GM21723 (cell line): Measurements from ENCODE around the gene ACER2.
"Not testable (repeated sequence)": the region's sequence is repeated elsewhere in the genome, so short reads cannot be mapped to it uniquely, and the experiment has no call there.

Experiments used
- ATAC-seq: cut with Tn5 transposase; IDR thresholded peaks from one replicate; pipeline ENCODE4 v1.9.1; 2021; ENCODE audit warnings: mild to moderate bottlenecking, moderate library complexity; ENCODE audit not compliant: unreplicated experiment

ACER2 gene

DNA sequence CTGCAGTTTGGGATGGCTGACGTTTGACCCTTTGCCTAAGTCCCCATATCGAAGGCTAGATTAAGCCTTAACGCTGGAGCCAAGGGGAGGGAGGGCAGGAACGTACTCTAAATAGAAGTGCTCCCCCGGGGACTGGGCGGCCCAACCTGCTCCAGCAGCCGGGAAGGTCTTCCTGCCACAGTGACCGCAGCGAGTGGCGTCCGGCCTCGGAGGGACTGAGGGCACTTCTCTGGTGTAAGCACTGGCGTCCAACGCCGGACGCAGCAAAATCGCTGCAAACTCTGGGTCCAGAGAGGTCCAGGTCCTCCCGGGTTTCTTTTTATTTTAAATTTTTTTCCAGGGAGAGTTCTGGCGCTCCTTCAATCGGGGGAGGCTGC lies 505 bp upstream of the ACER2 start:
- peak; percentile 16 for ATAC-seq

DNA sequence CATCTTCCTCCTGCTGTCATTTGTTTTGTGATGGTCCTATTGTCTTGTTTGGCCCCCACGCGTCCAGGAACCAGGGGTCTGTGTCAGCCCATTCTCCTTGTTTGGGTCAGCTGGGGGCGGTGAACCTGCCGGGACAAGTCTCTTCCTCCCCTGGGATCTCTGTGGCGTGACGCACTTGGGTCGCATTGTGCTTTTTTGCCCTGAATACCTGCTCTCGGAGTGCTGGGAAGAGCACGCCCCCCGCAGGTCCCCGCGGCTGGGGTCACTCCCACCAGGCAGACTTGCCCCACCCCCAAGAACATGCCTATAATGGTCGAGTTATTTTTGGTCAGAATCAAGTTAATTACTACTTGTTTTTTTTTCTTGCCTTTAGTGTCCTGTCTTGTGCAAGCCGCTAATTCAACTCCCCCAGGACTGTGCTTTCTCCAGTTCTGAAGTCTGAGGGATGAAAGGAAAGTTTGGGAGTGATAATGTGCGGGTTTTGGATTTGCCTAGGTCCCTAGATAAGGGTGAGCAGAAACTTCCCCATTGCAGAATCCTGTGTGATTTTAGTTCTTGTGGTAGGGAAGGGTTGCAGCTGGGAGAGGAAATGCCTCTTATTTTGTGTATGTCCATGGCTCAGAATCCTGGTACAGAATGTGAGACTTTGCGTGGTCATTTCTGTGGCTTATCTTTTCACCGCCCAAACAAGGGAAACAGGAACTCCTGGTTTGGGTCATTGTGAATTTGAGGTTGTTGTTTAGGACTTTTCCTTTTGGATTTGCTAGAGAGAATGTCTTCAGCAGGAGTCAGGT lies 789 bp downstream of the ACER2 start:
- peak; percentile 22 for ATAC-seq

DNA sequence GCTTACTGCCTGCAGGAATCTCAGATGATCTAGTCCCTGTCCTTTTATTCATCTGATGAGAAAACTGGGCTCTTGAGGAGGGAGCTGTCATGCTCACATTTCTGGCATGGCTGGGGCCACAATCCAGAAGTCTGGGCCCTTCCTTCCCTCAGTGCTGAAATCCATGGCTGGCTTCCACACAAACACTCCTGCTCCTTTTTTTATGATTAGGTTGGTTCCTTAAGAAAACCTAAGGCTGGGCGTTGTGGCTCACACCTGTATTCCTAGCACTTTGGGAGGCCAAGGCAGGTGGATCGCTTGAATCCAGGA lies 1.3 kb downstream of the ACER2 start:
- ATAC-seq: no peak

DNA sequence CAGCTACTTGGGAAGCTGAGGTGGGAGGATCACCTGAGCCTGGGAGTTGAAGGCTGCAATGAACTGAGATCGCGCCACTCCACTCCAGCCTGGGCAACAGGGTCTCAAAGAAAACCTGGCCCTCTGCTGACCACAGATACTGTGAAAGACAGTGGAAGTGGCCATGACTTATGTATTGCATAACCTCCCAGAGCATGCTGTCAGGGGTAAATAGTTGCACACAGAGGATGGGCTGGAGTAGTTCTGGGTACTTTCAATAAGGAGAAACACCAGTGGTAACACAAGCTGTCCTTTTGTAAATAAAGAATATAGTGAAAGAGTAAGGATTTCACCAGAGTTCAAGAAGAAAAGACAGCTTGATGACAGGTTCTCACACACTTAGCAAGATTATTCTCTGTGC lies 1.8 kb downstream of the ACER2 start:
- no peak for ATAC-seq

DNA sequence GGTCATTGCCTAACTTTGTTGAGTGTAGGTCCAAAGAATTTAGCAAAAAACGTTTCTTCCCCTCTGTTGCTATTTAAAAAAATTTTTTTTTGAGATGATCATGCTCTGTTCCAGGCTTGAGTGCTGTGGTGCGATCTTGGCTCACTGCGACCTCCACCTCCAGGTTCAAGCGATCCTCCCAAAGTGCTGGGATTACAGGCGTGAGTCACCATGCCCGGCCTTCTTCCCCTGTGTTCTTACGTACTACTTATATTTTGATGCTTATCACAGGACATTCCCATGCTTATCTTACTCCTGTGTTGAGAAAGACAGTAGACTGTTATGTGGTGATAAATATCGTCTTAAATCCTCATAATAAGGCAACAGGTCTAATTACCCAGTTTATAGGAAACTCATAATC lies 2.5 kb downstream of the ACER2 start:
- no peak for ATAC-seq

DNA sequence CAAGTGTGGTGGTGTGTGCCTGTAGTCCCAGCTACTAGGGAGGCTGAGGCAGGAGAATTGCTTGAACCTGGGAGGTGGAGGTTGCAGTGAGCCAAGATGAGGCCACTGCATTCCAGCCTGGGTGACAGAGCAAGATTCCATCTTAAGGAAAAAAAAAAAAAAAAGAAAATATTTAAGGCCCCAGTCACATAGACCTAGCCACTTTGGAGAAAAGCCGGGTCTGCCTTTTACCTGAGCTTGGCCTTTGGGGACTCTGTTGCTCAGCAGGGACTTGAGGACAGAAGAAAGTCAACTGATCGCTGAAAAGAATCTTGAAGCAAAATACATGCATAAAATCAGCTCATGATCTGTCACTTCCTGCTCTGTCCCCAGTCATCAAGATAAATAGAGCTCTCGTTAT lies 4.6 kb downstream of the ACER2 start:
- not testable (repeated sequence) for ATAC-seq

DNA sequence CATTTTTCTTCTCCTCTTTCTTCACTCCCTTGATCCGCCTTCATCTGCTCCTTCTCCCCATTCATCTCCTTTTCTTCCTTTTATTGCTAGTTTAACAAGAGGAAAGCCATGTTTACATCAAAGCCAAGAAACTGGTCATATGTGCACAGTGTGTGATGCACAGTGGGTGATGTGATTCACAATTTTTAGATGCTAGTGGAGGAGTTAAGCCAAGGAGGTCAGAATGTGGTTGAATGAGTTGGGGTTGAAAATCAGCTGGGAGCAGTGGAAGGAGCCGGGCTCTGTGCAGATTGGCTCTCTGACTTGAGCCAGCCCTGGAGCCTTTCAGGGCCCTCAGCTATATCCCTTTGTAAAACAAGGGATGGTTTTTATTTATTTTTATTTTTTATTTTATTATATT lies 7.3 kb downstream of the ACER2 start:
- no peak for ATAC-seq

DNA sequence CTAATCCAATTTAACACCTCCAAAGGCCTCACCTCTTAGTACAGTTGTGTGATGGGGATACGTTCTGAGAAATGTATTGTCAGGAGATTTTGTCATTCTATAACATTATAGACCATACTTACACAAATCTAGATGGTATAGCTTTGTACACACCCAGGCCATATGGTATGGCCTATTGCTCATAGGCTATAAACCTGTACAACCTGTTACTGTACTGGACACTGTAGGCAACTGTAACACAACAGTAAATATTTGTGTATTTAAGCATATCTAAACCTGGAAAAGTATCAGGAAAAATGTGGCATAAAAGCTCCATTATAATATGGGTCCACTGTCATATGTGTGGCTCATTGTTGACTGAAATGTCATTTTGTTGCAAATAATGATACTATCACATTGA lies 12.1 kb downstream of the ACER2 start:
- no peak for ATAC-seq

DNA sequence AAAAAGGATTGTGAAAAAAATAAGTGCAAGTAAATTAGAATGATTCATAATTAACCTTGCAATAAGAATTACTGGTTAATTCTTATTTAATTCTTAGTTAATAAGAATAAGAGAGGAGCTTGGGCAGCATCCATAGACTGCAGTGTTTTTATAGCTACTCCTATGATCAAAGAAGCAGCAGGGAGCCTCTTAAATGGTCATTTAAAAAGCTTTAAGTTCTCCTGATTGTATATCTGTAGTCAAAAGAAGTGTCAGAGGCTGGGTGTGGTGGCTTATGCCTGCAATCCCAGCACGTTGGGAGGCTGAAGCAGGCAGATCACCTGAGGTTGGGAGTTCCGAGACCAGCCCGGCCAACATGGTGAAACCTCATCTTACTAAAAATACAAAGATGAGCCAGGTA lies 14.4 kb downstream of the ACER2 start:
- no peak for ATAC-seq

DNA sequence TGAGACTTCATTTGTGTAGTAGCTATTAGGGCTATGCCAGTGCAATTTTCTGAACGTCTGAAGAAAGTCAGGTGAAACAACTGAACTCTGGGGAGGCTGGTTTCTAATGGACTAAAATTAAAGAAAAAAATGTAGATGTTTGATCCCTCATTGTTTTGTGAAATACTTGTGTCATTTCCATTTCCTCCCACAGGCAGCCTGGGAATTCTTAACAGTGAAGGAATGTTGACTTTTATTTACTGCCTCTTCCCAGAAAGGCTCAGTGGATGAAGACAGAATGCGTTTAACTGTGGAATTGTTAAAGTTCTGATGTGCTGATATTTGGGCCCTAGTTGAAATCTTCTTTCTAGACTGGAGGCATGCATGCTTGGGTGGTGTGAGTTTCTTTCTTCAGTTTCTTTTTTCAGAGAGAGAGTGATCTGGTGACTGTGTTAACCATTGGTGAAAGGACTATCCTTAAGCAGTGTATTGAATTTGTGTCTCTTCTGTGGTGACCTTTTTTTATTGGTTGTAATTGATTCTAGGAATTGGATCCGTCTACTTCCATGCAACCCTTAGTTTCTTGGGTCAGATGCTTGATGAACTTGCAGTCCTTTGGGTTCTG lies 15.5 kb downstream of the ACER2 start:
- peak; percentile 84 for ATAC-seq

DNA sequence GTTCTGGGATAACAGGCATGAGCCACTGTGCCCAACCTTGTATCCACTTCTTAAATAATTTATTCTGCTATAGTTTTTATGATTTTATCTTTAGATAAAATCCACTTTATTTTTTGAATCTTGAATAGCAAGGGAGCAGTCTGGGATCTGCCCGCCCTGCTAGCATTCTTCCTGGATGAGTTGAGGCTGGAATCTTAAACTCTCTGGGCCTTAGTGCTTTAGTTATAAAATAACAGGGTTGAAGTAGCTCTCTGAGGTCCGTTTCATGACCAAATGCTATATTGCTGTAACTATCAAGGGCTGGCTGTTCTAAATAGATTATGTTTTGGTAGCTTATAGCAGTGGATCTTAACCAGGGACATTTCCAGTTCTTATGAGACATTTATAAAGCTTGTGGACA lies 20.8 kb downstream of the ACER2 start:
- ATAC-seq: no peak

DNA sequence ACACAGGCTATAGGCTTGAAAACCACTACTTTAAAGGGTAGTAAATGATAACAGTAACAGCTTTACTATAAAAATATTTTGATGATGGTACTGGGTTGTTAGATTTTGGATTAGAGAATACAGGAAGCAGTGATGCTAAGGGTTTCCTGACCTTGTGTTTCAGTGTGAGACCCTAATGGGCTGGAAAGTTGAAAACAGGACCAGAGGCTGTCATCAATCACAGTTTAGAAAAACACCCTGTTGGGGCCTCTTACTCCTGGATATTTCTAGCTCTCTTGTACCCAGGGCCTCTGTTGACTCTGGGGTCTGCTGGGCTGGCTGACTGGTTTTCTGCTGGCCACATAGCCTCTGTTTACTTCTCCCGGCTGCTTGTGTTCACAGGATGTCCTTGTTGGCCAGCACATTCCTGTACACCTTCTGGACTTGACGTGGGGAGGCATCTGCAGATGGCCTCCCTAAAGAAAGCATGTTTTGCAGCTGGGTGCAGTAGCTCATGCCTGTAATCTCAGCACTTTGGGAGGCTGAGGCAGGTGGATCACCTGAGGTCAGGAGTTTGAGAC lies 21.5 kb downstream of the ACER2 start:
- no peak for ATAC-seq

DNA sequence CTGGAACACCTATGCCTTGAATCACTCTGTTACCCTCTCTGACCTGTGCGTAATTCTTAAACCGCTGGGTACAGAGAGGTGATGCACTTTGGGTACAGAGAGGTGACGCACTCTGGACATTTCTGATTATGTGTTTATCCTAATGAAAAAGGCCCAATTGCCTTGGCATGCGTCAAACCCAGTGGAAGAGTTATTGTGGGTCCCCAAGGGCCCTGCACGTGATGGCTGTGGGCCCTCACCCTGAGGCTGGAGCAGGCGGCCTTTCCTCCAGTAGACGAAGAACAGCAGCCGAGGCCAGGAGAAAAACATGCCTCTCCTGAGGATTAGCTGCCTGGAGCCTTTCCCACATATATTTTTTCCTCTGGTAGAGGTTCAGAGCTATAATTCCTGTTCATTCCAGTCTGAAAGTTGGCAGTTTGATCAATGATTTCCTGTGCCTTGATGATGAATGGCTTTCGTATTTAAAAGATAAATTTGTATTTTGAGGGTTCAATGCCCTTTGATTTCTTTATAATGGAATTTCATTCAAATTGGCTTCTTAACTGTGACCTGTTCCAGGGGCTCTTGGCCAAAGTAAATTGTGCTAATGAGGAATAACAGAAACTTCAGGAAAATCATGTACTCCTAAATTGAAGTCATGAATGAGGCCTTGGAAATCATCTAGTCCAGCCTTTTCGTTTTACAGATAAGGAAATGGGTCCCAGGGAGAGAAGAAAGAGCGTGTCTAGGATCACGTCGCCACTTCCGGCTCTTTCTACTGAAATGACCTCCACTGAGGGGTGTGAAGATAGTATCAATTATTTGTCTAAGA lies 22.8 kb downstream of the ACER2 start:
- no peak for ATAC-seq

DNA sequence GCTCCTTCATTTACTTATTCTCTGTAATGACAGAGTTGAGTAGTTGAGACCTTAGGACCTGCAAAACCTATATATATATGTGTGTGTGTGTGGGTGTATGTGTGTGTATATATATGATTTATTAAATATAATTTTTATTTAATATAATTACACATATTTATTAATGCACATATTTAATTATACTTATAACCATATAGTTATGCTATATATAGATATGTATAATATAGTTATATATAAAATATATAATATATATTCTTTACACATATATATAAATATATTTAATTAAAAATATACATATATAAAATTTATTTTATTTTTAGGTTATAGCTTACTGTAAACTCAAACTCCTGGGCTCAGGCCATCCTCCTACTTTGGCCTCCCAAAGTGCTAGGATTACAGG lies 23.7 kb downstream of the ACER2 start:
- no peak for ATAC-seq

DNA sequence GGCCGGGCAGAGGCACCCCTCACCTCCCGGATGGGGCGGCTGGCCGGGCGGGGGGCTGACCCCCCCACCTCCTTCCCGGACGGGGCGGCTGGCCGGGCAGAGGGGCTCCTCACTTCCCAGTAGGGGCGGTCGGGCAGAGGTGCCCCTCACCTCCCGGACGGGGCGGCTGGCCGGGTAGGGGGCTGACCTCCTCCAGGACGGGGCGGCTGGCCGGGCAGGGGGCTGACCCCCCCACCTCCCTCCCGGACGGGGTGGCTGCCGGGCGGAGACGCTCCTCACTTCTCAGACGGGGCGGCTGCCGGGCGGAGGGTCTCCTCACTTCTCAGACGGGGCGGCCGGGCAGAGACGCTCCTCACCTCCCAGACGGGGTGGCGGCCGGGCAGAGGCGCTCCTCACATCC lies 24.9 kb downstream of the ACER2 start:
- not testable (repeated sequence) for ATAC-seq

DNA sequence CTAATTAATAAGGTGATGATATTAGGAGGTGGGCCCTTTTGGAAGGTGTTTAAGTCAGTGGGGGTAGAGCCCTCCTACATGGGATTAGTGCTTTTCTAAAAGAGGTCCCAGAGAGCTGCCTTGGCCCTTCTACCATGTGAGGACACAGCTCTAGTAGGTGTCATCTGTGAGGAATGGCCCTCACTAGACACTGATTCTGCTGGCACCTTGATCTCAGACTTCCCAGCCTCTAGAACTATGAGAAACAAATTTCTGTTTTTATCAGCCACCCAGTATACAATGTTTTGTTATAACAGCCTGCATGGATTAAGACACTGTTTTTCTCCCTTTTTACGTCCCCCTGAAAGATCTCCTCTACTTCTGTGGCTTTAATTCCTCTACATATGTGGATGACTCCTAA lies 31.6 kb downstream of the ACER2 start:
- no peak for ATAC-seq

DNA sequence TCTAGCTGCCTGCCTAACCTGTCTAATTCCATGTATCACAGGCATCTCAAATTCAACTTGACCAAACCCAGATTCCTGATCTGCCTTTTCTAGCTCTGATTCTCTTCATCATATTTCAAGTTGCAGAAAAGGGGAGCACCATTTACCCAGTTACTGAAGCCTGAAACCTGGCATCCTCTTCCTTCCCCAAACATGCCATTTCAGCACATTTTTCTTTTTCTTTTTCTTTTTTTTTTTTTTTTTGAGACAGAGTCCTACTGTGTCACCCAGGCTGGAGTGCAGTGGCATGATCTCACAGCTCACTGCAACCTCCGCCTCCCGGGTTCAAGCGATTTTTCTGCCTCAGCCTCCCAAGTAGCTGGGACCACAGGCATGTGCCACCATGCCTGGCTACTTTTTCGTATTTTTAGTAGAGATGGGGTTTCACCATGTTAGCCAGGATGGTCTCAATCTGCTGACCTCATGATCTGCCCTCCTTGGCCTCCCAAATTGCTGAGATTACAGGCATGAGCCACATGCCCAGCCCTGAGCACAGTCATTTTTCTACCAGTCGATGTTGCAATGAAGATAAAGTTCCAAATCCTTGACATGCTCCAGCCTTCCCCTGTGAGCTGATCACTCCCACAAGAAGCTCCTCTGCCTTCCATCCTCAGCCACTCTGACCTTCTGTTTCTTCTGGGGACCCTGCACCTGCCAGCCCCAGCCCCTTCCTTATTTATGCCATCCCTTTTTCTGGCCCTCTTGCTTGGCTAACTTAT lies 32.2 kb downstream of the ACER2 start:
- peak; percentile 10 for ATAC-seq

DNA sequence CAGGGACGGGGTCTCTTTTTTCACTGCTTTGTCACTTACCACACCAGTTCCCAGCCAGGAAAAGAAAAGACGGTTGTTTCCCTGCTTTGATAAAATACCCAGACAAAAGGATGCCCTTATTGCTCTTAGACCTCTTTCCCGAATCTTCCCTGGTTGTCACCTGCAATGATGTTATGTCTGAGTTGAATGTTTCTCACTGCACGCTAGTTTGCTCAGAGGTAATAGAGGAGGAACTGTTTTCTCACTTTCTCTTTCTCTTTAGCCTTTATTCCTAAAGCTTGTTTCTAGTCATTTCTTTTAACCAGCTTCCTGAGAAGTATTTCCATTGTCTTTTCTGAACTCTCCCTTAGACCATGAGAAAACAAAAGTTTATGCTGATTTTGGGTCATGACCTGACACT lies 32.9 kb downstream of the ACER2 start:
- ATAC-seq: peak; percentile 88

DNA sequence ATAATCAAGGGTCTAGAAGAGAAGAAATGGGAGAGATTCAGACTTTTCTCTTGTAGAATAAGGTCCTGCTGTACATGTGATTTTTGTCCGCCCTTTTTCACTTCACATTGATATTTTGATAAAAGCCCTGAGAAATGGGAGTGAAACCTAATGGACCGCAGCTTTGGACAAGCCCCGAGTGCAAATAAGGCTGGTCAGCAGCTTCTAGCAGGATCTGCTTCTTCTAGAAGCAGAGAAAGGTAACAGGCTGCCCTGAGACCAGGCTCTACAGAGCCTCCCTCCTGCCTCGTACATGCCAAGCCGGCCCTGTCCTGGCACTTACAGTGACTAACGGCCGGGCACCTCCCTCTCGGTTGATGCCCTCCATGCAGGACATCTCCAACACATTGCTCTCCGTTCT lies 33.4 kb downstream of the ACER2 start:
- no peak for ATAC-seq

DNA sequence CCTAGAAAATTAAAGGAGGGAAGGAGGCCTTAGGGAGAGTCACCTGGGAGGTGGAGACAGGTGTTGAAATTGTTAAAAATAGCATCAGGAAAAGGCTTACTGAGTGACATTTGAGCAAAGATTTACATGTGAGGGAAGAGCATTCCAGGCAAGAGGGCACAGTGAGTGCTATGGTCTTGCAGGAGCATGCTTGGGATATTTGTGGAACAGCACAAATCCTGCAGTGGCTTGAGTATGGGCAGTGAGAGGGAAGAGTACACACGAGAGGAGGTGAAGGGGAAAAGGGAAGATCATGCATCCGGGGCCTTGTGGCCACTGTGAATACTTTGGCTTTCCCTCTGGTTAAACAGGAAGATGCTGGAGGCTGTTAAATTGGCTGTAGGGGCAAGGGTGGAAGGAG lies 36.6 kb downstream of the ACER2 start:
- ATAC-seq: no peak

DNA sequence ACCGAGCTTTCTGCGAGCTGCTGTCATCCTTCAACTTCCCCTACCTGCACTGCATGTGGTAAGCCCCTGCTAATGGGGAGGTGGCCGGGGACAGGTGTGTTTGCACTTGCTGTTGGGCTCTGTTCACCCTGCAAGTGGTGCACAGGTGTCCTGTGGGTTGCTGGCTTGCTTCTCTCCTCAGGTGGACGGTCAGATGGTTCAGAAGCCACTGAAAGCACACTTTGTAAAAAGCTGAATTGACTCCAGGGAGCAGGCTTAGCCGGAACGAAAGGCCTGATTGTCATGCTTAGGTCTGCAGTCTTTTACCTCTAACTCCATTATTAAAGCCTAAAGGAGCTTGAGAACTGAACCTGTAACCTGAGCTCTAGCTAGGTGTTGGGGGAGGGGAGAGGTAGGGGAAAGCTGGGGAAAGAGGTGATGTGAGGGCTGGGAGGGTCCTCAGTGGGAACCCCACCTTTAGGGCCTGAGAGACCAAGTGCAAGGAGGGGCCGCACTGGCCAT lies 37.6 kb downstream of the ACER2 start:
- no peak for ATAC-seq
